Endothelial cell of umbilical vein (primary cell): ENCODE measurements around the gene SLC6A18. TPM values are rescaled to one million over a fixed set of nuclear protein-coding genes. Genes with fewer than 3 reads are reported as not detected.

Source experiments
- BruUV-seq: library from RNA; stranded (reverse); fragments of 400-500 nt; replicated peaks from 2 replicates; lab custom pipeline; 2021; lab: Mats Ljungman, UMichigan
- CTCF ChIA-PET: fragments of 300-600, 350-600 bp; sonication (Branson Sonifier 250); formaldehyde crosslinking; loops from one replicate; lab custom pipeline; 2021; ENCODE audit warnings: antibody characterized with exemption, inconsistent platforms; lab: Charles Lee
- POLR2A ChIA-PET: fragments of 300-600, 350-600 bp; sonication (Branson Sonifier 250); formaldehyde crosslinking; loops from one replicate; lab custom pipeline; 2021; ENCODE audit warnings: antibody characterized with exemption, inconsistent platforms; lab: Charles Lee
- DNase-seq: peaks from one replicate; pipeline ENCODE4 v3.0.0-alpha.2; 2011; ENCODE audit warnings: low read depth, low spot score
- FAIRE-seq: peaks from 2 replicates; lab custom pipeline; 2011; peaks lifted over from hg19 to GRCh38; lab: Jason Lieb, UNC
- H2AFZ ChIP-seq: 2 replicates; pipeline ENCODE4 v1.6.0; 2012; ENCODE audit warnings: low read depth, low read length, control low read depth, inconsistent platforms
- H3K27ac ChIP-seq: 2 replicates; pipeline ENCODE4 v1.5.1; 2011; ENCODE audit warnings: low read depth, mild to moderate bottlenecking, control low read depth, low read length, moderate library complexity; ENCODE audit not compliant: insufficient read depth
- H3K27me3 ChIP-seq, 2 experiments: 2 replicates each; pipeline versions ENCODE4 v1.6.0 to v1.6.1; 2011; ENCODE audit warnings: low read length in 2 of 2, mixed read lengths in 1 of 2; ENCODE audit not compliant: control insufficient read depth in 2 of 2, insufficient read depth in 2 of 2
- H3K36me3 ChIP-seq, 2 experiments: 2 replicates in 1 of 2; 3 replicates in 1 of 2; pipeline ENCODE4 v1.5.1; 2011; ENCODE audit warnings: low read length in 2 of 2, mild to moderate bottlenecking in 1 of 2, moderate library complexity in 1 of 2; ENCODE audit not compliant: control insufficient read depth in 2 of 2, insufficient read depth in 2 of 2; ENCODE audit errors: extremely low read depth in 1 of 2
- H3K4me1 ChIP-seq: 3 replicates; pipeline ENCODE4 v1.5.1; 2011; ENCODE audit warnings: mild to moderate bottlenecking, low read length; ENCODE audit not compliant: control insufficient read depth, insufficient read depth; ENCODE audit errors: extremely low read depth
- H3K4me2 ChIP-seq: 2 replicates; pipeline ENCODE4 v1.6.1; 2011; ENCODE audit warnings: low read length, control low read depth, mixed read lengths; ENCODE audit not compliant: insufficient read depth
- H3K4me3 ChIP-seq, 3 experiments: fragments of 200-600 bp in 1 of 3; sonication (generic), shearing (Covaris generic) in 1 of 3; replicated peaks in 1 of 3; 2 replicates each; pipeline ENCODE4 v1.5.1; 2011 to 2016; ENCODE audit warnings: control low read depth in 3 of 3, low read length in 3 of 3, mild to moderate bottlenecking in 2 of 3, inconsistent platforms in 1 of 3, low read depth in 1 of 3, moderate library complexity in 1 of 3; ENCODE audit not compliant: insufficient read depth in 1 of 3
- H3K79me2 ChIP-seq: 2 replicates; pipeline ENCODE4 v1.6.0; 2012; ENCODE audit warnings: low read length, inconsistent platforms; ENCODE audit not compliant: control insufficient read depth, insufficient read depth
- H3K9ac ChIP-seq: replicated peaks from 2 replicates; pipeline ENCODE3; 2011; ENCODE audit warnings: low read length, control low read depth; ENCODE audit not compliant: insufficient read depth; ENCODE audit errors: extremely low read depth
- H3K9me1 ChIP-seq: replicated peaks from 3 replicates; pipeline ENCODE4 v1.6.0; 2011; ENCODE audit warnings: mild to moderate bottlenecking, low read length; ENCODE audit not compliant: control insufficient read depth, insufficient read depth; ENCODE audit errors: extremely low read depth
- H3K9me3 ChIP-seq: replicated peaks from 2 replicates; pipeline ENCODE4 v1.5.1; 2012; ENCODE audit warnings: low read length, inconsistent platforms; ENCODE audit not compliant: control insufficient read depth, insufficient read depth
- H4K20me1 ChIP-seq: replicated peaks from 2 replicates; pipeline ENCODE3; 2011; ENCODE audit warnings: mild to moderate bottlenecking, low read length; ENCODE audit not compliant: control insufficient read depth, insufficient read depth; ENCODE audit errors: extremely low read depth
- CTCF ChIP-seq, 2 donors: IDR thresholded peaks; 1 replicate in 1 of 2; 2 replicates in 1 of 2; pipeline ENCODE4 v1.5.1; 2011; ENCODE audit warnings: low read length in 2 of 2, mild to moderate bottlenecking in 2 of 2, moderate library complexity in 2 of 2, control low read depth in 1 of 2, inconsistent platforms in 1 of 2, low read depth in 1 of 2; ENCODE audit not compliant: insufficient read depth in 1 of 2; ENCODE audit errors: extremely low read depth in 1 of 2
- EZH2 ChIP-seq: IDR thresholded peaks from 2 replicates; pipeline ENCODE4 v1.6.1; 2012; ENCODE audit warnings: borderline replicate concordance, low read depth, mild to moderate bottlenecking, moderate library complexity, low read length, inconsistent platforms; ENCODE audit not compliant: severe bottlenecking
- FOS ChIP-seq: IDR thresholded peaks from 2 replicates; pipeline ENCODE4 v1.6.1; 2011; ENCODE audit warnings: mild to moderate bottlenecking, low read length, moderate library complexity, borderline replicate concordance; ENCODE audit not compliant: insufficient read depth
- GATA2 ChIP-seq: IDR thresholded peaks from 2 replicates; pipeline ENCODE4 v1.7.0; 2011; ENCODE audit warnings: low read depth, mild to moderate bottlenecking, moderate library complexity, mixed read lengths, low read length; ENCODE audit not compliant: insufficient read length, insufficient read depth
- JUN ChIP-seq: IDR thresholded peaks from 2 replicates; pipeline ENCODE4 v1.6.1; 2011; ENCODE audit warnings: borderline replicate concordance, low read depth; ENCODE audit not compliant: insufficient read length, insufficient read depth
- MAX ChIP-seq: IDR thresholded peaks from 2 replicates; pipeline ENCODE4 v1.6.1; 2011; ENCODE audit not compliant: insufficient read depth, insufficient read length
- MYC ChIP-seq: IDR thresholded peaks from one replicate; pipeline ENCODE4 v1.6.1; 2011; ENCODE audit warnings: mild to moderate bottlenecking, low read depth, low read length
- POLR2A ChIP-seq: IDR thresholded peaks from 2 replicates; pipeline ENCODE4 v1.6.1; 2012; ENCODE audit warnings: low read depth, mild to moderate bottlenecking, control low read depth, low read length
- POLR2AphosphoS5 ChIP-seq: IDR thresholded peaks from 2 replicates; pipeline ENCODE4 v1.6.1; 2012; ENCODE audit warnings: low read depth, mild to moderate bottlenecking, control low read depth, low read length, moderate library complexity; ENCODE audit not compliant: insufficient read depth
- dilution Hi-C: fragments of 300-500 bp; cut with MboI; formaldehyde crosslinking; loops from one replicate; pipeline ENCODE4 v1.15.0; 2019; ENCODE audit warnings: low sequenced_read_pairs; ENCODE audit not compliant: extremely low pct_ligation_motif_present
- intact Hi-C: fragments of 100-400 bp; cut with micrococcal nuclease; formaldehyde crosslinking; loops from one replicate; pipeline ENCODE4 v1.10.0; 2022
- polyA plus RNA-seq, 4 experiments: library from polyadenylated mRNA; depleted of rRNA in 3 of 4; stranded (reverse) in 3 of 4; unstranded in 1 of 4; fragments of >200 nt; gene quantifications; 2 replicates each; pipeline versions ENCODE4 v1.2.1 to v1.2.3, GENCODE V29; 2011 to 2012; ENCODE audit warnings: missing spikeins in 1 of 4
- total RNA-seq: library from RNA; stranded (reverse); gene quantifications from 2 replicates; pipeline ENCODE4 v1.2.3, GENCODE V29; 2021

The SLC6A18 gene
- total and polyA plus RNA-seq, 2 donors (not counting 3 experiments of a cell fraction or from before 2014, with no cell fraction given), result not detected

DNA sequence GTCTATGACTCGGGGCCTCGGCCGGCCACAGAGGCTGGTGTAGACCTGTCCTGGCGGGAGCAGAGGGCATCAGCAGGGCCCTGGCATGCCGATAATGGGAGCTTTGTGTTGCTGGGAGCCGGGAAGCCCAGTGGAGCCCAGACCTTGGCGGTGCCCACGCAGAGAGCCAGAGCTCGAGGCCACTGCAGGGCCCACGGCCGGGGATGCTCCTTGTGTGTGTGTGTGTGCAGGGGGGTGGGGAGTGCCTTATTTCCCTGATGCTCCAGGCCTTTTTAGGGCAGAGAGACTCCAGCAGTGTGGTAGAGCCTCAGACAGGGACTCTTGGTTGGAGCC is 5.4 kb upstream of the SLC6A18 start:
- no peak for TF ChIP-seq MAX
- no peak for TF ChIP-seq EZH2
- no peak for TF ChIP-seq POLR2AphosphoS5
- no peak for TF ChIP-seq GATA2
- no peak for TF ChIP-seq FOS
- no peak for TF ChIP-seq POLR2A
- TF ChIP-seq JUN, result no peak
- intact Hi-C loops, result no loop called here
- no peak for FAIRE-seq
- Histone ChIP-seq H3K4me3 (no peak overlapping the region), H3K36me3 (no peaks in the 10 kb centered on the region), H4K20me1 (no peaks in the 10 kb centered on the region), H3K27ac (no peak overlapping the region), H2AFZ (no peak overlapping the region), H3K9ac (no peak overlapping the region), H3K4me2 (no peak overlapping the region), H3K9me1 (no peaks in the 10 kb centered on the region), H3K4me1 (no peaks in the 10 kb centered on the region), H3K9me3 (no peaks in the 10 kb centered on the region), H3K27me3 (no peaks in the 10 kb centered on the region), H3K79me2 (no peaks in the 10 kb centered on the region)
- ChIA-PET POLR2A (no interaction called here), CTCF (no interaction called here)
- no TSS peak for BruUV-seq
- no peak for DNase-seq
- dilution Hi-C loops, result no loop called here

GRCh38 chr5:1220351-1220750 is 4.8 kb upstream of the SLC6A18 start:
- Histone ChIP-seq H3K27me3 (no peaks in the 10 kb centered on the region), H3K79me2 (no peaks in the 10 kb centered on the region), H4K20me1 (no peaks in the 10 kb centered on the region), H3K9me3 (no peaks in the 10 kb centered on the region), H3K4me3 (no peak overlapping the region), H3K9ac (no peak overlapping the region), H3K4me2 (no peak overlapping the region), H3K4me1 (no peaks in the 10 kb centered on the region), H3K27ac (no peak overlapping the region), H3K36me3 (no peaks in the 10 kb centered on the region), H2AFZ (no peak overlapping the region), H3K9me1 (no peaks in the 10 kb centered on the region)
- no peak for FAIRE-seq
- POLR2A ChIA-PET, result no interaction called here
- no peak for DNase-seq
- dilution Hi-C loops, result no loop called here
- TF ChIP-seq MYC, result no peak
- TF ChIP-seq JUN, result no peak
- TF ChIP-seq MAX, result no peak
- no peak for TF ChIP-seq EZH2
- TF ChIP-seq CTCF (IDR thresholded peaks at IDR 0.05; ENCODE audit: extremely low read depth in 1 of 2, insufficient read depth in 1 of 2, low read depth in 1 of 2, low read length in 2 of 2), result no peak
- TF ChIP-seq POLR2AphosphoS5, result no peak
- no peak for TF ChIP-seq FOS
- intact Hi-C loops, result no loop called here
- CTCF ChIA-PET, result no interaction called here
- BruUV-seq, result no TSS peak
